SK-N-SH treated with all-trans-retinoic acid at 6 μM for 48 hours (cell line): ENCODE measurements around the gene CCDC174.

ENCODE experiments used
- ATAC-seq: fragments of 200-7000 bp; cut with Tn5 transposase; 3 replicates; pipeline ENCODE4 v1.9.1; 2020; ENCODE audit warnings: mild to moderate bottlenecking, moderate library complexity
- ARNTL ChIP-seq: fragments of 450-650 bp; formaldehyde crosslinking; IDR thresholded peaks from 2 replicates; pipeline ENCODE4 v1.5.0; 2020; ENCODE audit warnings: low read depth, mild to moderate bottlenecking, moderate library complexity, borderline replicate concordance
- BACH2 ChIP-seq: fragments of 250-450 bp; sonication (Bioruptor Pico); IDR thresholded peaks from 2 replicates; pipeline ENCODE4 v1.9.0; 2021; ENCODE audit warnings: mild to moderate bottlenecking, borderline replicate concordance
- CREB5 ChIP-seq: fragments of 250-450 bp; sonication (Bioruptor Pico); IDR thresholded peaks from 2 replicates; pipeline ENCODE4 v1.5.1; 2020; ENCODE audit warnings: low read depth, mild to moderate bottlenecking, moderate library complexity
- CSDC2 ChIP-seq: fragments of 250-450 bp; sonication (Bioruptor Pico); IDR thresholded peaks from 2 replicates; pipeline ENCODE4 v1.5.0; 2020; ENCODE audit warnings: mild to moderate bottlenecking, moderate library complexity
- CSRNP3 ChIP-seq: fragments of 250-450 bp; sonication (Bioruptor Pico); IDR thresholded peaks from 2 replicates; pipeline ENCODE4 v1.5.1; 2021; ENCODE audit warnings: mild to moderate bottlenecking, moderate library complexity
- GLIS3 ChIP-seq: fragments of 250-450 bp; sonication (Bioruptor Pico); IDR thresholded peaks from 2 replicates; pipeline ENCODE4 v1.5.0; 2020; ENCODE audit warnings: mild to moderate bottlenecking, moderate library complexity
- ISL1 ChIP-seq: fragments of 250-450 bp; sonication (Bioruptor Pico); IDR thresholded peaks from 2 replicates; pipeline ENCODE4 v2.1.2; 2022; ENCODE audit warnings: mild to moderate bottlenecking, moderate library complexity
- OSR1 ChIP-seq: fragments of 250-450 bp; sonication (Bioruptor Pico); IDR thresholded peaks from 2 replicates; pipeline ENCODE4 v1.8.0; 2022; ENCODE audit warnings: moderate library complexity, mild to moderate bottlenecking, inconsistent platforms
- PATZ1 ChIP-seq: fragments of 250-450 bp; sonication (Bioruptor Pico); IDR thresholded peaks from 2 replicates; pipeline ENCODE4 v1.8.0; 2020; ENCODE audit warnings: mild to moderate bottlenecking, moderate library complexity, borderline replicate concordance
- PPARA ChIP-seq: fragments of 250-450 bp; sonication (Bioruptor Pico); IDR thresholded peaks from 2 replicates; pipeline ENCODE4 v1.5.0; 2020; ENCODE audit warnings: mild to moderate bottlenecking, borderline replicate concordance
- RARB ChIP-seq: fragments of 250-450 bp; sonication (Bioruptor Pico); IDR thresholded peaks from 2 replicates; pipeline ENCODE4 v1.8.0; 2021; ENCODE audit warnings: mild to moderate bottlenecking, moderate library complexity
- SNAI2 ChIP-seq: fragments of 250-450 bp; sonication (Bioruptor Pico); IDR thresholded peaks from 2 replicates; pipeline ENCODE4 v1.5.0; 2020; ENCODE audit warnings: mild to moderate bottlenecking, moderate library complexity
- TCF4 ChIP-seq: fragments of 250-450 bp; sonication (Bioruptor Pico); IDR thresholded peaks from 2 replicates; pipeline ENCODE4 v1.8.0; 2021; ENCODE audit warnings: mild to moderate bottlenecking, moderate library complexity, borderline replicate concordance
- TOX ChIP-seq: fragments of 250-450 bp; sonication (Bioruptor Pico); IDR thresholded peaks from 2 replicates; pipeline ENCODE4 v1.8.0; 2021; ENCODE audit warnings: mild to moderate bottlenecking, moderate library complexity, borderline replicate concordance
- ZC3H10 ChIP-seq: fragments of 250-450 bp; sonication (Bioruptor Pico); IDR thresholded peaks from 2 replicates; pipeline ENCODE4 v1.5.1; 2021; ENCODE audit warnings: mild to moderate bottlenecking, moderate library complexity
- ZFP3 ChIP-seq: fragments of 250-450 bp; sonication (Bioruptor Pico); IDR thresholded peaks from 2 replicates; pipeline ENCODE4 v1.5.0; 2020; ENCODE audit warnings: mild to moderate bottlenecking, moderate library complexity
- ZFP30 ChIP-seq: fragments of 450-650 bp; formaldehyde crosslinking; IDR thresholded peaks from 2 replicates; pipeline ENCODE4 v1.5.0; 2022; ENCODE audit warnings: mild to moderate bottlenecking, moderate library complexity
- ZNF565 ChIP-seq: fragments of 450-650 bp; formaldehyde crosslinking; conservative IDR thresholded peaks from 2 replicates; pipeline ENCODE4 v1.5.0; 2020; ENCODE audit warnings: low read depth, mild to moderate bottlenecking, moderate library complexity
- ZNF70 ChIP-seq: fragments of 450-650 bp; formaldehyde crosslinking; IDR thresholded peaks from 2 replicates; pipeline ENCODE4 v1.5.0; 2020; ENCODE audit warnings: mild to moderate bottlenecking, moderate library complexity
- ZNF8 ChIP-seq: fragments of 450-650 bp; formaldehyde crosslinking; IDR thresholded peaks from 2 replicates; pipeline ENCODE4 v1.5.0; 2020; ENCODE audit warnings: mild to moderate bottlenecking, moderate library complexity
- TF ChIP-seq, protein P1 (sequence below): fragments of 250-450 bp; sonication (Bioruptor Pico); IDR thresholded peaks from 2 replicates; pipeline ENCODE4 v1.8.0; 2021; ENCODE audit warnings: low read depth, mild to moderate bottlenecking, moderate library complexity, borderline replicate concordance
- TF ChIP-seq, protein P2 (sequence below): fragments of 250-450 bp; sonication (Bioruptor Pico); IDR thresholded peaks from 2 replicates; pipeline ENCODE4 v1.5.0; 2020; ENCODE audit warnings: mild to moderate bottlenecking, moderate library complexity

CCDC174 gene

GRCh38 chr3:14646131-14646573, 5.4 kb upstream of the CCDC174 start:
- no peak for ATAC-seq

DNA sequence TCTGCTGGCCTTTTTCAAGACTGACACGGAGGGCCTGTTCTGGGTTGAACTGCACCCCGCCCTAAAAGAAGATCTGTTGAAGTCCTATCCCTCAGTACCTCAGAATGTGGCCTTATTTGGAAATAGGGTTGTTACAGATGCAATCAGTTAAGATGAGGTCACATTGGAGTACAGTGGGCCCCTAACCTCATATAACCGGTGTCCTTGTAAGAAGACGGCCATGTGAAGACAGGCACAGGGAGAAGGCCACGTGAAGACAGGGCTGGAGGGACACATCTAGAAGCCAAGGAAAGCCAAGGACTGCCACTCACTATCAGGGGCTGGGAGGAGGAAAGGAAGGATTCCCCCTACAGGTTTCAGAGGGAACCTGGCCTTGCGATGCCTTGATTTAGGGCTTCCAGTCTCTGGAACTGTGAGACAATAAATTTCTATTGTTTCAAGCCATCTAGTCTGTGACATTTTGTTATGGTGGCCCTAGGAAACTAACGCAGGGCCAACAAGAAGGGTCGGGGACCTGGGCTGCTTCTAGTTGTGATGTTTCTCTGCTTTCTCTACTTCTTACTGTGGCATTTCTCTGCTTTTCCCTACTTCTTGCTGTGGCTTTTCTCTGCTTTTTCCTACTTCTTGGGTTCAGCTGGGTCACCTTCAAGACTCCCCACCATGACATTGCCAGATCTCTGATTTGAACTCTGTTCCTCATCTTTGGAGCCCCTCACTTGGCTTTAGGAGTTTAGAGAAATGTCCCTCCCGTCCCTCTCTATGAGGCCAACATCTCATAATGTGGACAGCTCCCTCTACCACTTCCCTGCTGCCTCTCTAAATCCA, 4.8 kb upstream of the CCDC174 start:
- TF ChIP-seq ZFP30 (no peak), CSRNP3 (CRISPR knock-in tag) (no peak), GLIS3 (CRISPR knock-in tag) (no peak), ZC3H10 (CRISPR knock-in tag) (no peak), SNAI2 (CRISPR knock-in tag) (no peak), PPARA (CRISPR knock-in tag) (no peak)
- ATAC-seq: no peak

More at GRCh38 chr3:14646131-14646573, 5.4 kb upstream of the CCDC174 start:
- no peak for TF ChIP-seq TOX (CRISPR knock-in tag)
- no peak for TF ChIP-seq GLIS3 (CRISPR knock-in tag)
- no peak for TF ChIP-seq OSR1 (CRISPR knock-in tag)
- no peak for TF ChIP-seq ARNTL
- no peak for TF ChIP-seq ISL1 (CRISPR knock-in tag)
- no peak for TF ChIP-seq CSRNP3 (CRISPR knock-in tag)
- no peak for TF ChIP-seq ZNF565 (CRISPR knock-in tag)
- no peak for TF ChIP-seq TCF4 (CRISPR knock-in tag)
- no peak for TF ChIP-seq ZC3H10 (CRISPR knock-in tag)
- TF ChIP-seq ZFP3 (CRISPR knock-in tag): no peak

DNA sequence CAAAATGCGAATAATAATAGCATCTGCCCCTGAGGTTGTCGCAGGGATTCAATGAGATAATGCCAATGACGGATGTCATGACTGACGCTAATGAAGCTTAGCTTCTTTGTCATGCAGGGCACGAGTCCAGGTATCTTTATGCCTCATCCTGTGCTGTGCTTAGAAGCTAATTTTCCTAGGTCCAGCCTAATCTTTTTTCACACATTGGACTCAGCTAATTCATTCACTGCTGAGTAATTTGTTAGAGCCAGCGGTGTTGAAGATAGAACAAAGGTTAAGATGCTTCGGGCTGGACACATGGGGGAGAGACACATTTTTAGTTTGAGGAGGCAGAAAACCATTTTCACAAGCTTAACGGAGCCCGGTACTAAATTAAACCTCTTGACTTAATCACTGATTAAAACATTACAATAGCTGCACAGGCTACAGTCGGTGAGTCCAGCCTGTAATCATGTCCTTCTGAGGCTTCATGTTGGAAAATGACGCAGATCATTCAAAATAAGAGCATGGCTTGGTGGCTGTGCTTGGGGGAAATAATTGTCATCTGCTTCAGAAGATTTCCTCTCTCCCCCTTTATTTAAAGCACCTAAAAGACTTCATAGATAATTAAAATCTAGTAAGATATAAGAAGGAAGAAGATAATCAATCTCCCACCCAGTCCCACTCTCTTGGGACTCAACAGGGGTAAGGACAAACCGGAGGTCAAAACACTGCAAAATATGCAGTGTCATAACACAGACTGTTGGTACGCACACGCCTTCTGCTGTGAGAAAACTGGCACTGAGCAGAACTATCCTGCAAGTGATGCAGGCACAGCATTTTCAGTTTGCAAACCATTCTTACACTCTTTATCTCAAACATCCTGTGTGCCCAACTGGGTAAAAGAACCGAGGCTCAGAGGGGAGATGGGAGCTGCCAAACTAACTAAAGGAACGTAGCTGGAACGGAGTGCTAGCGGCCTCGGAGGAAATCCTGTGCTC, 3.3 kb upstream of the CCDC174 start:
- no peak for ATAC-seq
- no peak for TF ChIP-seq PPARA (CRISPR knock-in tag)
- TF ChIP-seq, protein P1, sequence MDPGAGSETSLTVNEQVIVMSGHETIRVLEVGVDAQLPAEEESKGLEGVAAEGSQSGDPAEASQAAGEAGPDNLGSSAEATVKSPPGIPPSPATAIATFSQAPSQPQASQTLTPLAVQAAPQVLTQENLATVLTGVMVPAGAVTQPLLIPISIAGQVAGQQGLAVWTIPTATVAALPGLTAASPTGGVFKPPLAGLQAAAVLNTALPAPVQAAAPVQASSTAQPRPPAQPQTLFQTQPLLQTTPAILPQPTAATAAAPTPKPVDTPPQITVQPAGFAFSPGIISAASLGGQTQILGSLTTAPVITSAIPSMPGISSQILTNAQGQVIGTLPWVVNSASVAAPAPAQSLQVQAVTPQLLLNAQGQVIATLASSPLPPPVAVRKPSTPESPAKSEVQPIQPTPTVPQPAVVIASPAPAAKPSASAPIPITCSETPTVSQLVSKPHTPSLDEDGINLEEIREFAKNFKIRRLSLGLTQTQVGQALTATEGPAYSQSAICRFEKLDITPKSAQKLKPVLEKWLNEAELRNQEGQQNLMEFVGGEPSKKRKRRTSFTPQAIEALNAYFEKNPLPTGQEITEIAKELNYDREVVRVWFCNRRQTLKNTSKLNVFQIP (CRISPR knock-in tag): no peak
- TF ChIP-seq CREB5 (CRISPR knock-in tag): no peak
- no peak for TF ChIP-seq GLIS3 (CRISPR knock-in tag)
- TF ChIP-seq, protein P2, sequence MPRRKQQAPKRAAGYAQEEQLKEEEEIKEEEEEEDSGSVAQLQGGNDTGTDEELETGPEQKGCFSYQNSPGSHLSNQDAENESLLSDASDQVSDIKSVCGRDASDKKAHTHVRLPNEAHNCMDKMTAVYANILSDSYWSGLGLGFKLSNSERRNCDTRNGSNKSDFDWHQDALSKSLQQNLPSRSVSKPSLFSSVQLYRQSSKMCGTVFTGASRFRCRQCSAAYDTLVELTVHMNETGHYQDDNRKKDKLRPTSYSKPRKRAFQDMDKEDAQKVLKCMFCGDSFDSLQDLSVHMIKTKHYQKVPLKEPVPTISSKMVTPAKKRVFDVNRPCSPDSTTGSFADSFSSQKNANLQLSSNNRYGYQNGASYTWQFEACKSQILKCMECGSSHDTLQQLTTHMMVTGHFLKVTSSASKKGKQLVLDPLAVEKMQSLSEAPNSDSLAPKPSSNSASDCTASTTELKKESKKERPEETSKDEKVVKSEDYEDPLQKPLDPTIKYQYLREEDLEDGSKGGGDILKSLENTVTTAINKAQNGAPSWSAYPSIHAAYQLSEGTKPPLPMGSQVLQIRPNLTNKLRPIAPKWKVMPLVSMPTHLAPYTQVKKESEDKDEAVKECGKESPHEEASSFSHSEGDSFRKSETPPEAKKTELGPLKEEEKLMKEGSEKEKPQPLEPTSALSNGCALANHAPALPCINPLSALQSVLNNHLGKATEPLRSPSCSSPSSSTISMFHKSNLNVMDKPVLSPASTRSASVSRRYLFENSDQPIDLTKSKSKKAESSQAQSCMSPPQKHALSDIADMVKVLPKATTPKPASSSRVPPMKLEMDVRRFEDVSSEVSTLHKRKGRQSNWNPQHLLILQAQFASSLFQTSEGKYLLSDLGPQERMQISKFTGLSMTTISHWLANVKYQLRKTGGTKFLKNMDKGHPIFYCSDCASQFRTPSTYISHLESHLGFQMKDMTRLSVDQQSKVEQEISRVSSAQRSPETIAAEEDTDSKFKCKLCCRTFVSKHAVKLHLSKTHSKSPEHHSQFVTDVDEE (CRISPR knock-in tag): no peak
- no peak for TF ChIP-seq TOX (CRISPR knock-in tag)
- TF ChIP-seq OSR1 (CRISPR knock-in tag): no peak
- TF ChIP-seq ZNF70 (CRISPR knock-in tag): no peak
- TF ChIP-seq ISL1 (CRISPR knock-in tag): no peak
- no peak for TF ChIP-seq BACH2
- TF ChIP-seq CSRNP3 (CRISPR knock-in tag): no peak
- no peak for TF ChIP-seq ZFP3 (CRISPR knock-in tag)
- no peak for TF ChIP-seq CSDC2
- TF ChIP-seq ARNTL: no peak
- TF ChIP-seq PATZ1 (CRISPR knock-in tag): no peak
- TF ChIP-seq ZNF565 (CRISPR knock-in tag): no peak
- no peak for TF ChIP-seq ZNF8 (CRISPR knock-in tag)
- no peak for TF ChIP-seq SNAI2 (CRISPR knock-in tag)
- no peak for TF ChIP-seq RARB (CRISPR knock-in tag)
- TF ChIP-seq, all 23 proteins: peak for 0
